ENCODE measurements around the gene PDZRN3.

GRCh38 chr3:73605861-73606260, 18.9 kb downstream of the PDZRN3 start:
- TF ChIP-seq CTCF (conservative IDR thresholded peaks at IDR 0.05 in 1 of 2, IDR thresholded peaks at IDR 0.05 in 1 of 2; ENCODE audit: extremely low read depth in 1 of 2, insufficient read depth in 1 of 2, low read depth in 1 of 2, low read length in 2 of 2) (no peak), EZH2 (IDR thresholded peaks at IDR 0.05; ENCODE audit: borderline replicate concordance, low read length) (no peak)

Data from mammary epithelial cell (primary cell).